HEK293T (cell line): ENCODE results near the gene PSMD5.

ENCODE experiments used
- ARNT ChIP-seq: fragments of 450-650 bp; IDR thresholded peaks from 2 replicates; pipeline ENCODE4 v1.6.1; 2017; ENCODE audit warnings: mild to moderate bottlenecking
- BHLHE40 ChIP-seq: fragments of 450-650 bp; IDR thresholded peaks from 2 replicates; pipeline ENCODE4 v1.6.1; 2016; ENCODE audit warnings: mild to moderate bottlenecking, moderate library complexity, borderline replicate concordance
- ELF4 ChIP-seq: fragments of 450-650 bp; IDR thresholded peaks from 2 replicates; pipeline ENCODE4 v1.6.1; 2017; ENCODE audit warnings: antibody characterized with exemption
- FOXA1 ChIP-seq: fragments of 450-650 bp; IDR thresholded peaks from 2 replicates; pipeline ENCODE4 v1.6.1; 2016; ENCODE audit warnings: mild to moderate bottlenecking
- FOXK2 ChIP-seq: fragments of 450-650 bp; IDR thresholded peaks from 2 replicates; pipeline ENCODE4 v1.6.1; 2016; ENCODE audit warnings: mild to moderate bottlenecking
- HDGF ChIP-seq: fragments of 450-650 bp; IDR thresholded peaks from 2 replicates; pipeline ENCODE4 v1.6.1; 2017; ENCODE audit warnings: antibody characterized with exemption, borderline replicate concordance
- L3MBTL2 ChIP-seq: fragments of 450-650 bp; conservative IDR thresholded peaks from 2 replicates; pipeline ENCODE4 v1.6.1; 2016; ENCODE audit warnings: mild to moderate bottlenecking
- NFRKB ChIP-seq: fragments of 450-650 bp; IDR thresholded peaks from 2 replicates; pipeline ENCODE4 v1.6.1; 2016; ENCODE audit warnings: mild to moderate bottlenecking, moderate library complexity
- SP1 ChIP-seq: fragments of 450-650 bp; IDR thresholded peaks from 2 replicates; pipeline ENCODE4 v1.6.1; 2017
- SUZ12 ChIP-seq: fragments of 450-650 bp; IDR thresholded peaks from 2 replicates; pipeline ENCODE4 v1.6.1; 2016; ENCODE audit warnings: mild to moderate bottlenecking
- TARDBP ChIP-seq: fragments of 450-650 bp; IDR thresholded peaks from 2 replicates; pipeline ENCODE4 v1.6.1; 2016
- ZNF384 ChIP-seq: fragments of 450-650 bp; IDR thresholded peaks from 2 replicates; pipeline ENCODE4 v1.6.1; 2016

- TF ChIP-seq ARNT (no peak), L3MBTL2 (no peak), ZNF384 (no peak), TARDBP (no peak), SUZ12 (no peak), FOXA1 (no peak), NFRKB (no peak), SP1 (no peak), ELF4 (no peak), FOXK2 (no peak), BHLHE40 (no peak), HDGF (no peak)
These were observed 19.2 kb upstream of the PSMD5 start for GRCh38 chr9:120861935-120862334.
